ENCODE data around the gene PTPRT.

DNA sequence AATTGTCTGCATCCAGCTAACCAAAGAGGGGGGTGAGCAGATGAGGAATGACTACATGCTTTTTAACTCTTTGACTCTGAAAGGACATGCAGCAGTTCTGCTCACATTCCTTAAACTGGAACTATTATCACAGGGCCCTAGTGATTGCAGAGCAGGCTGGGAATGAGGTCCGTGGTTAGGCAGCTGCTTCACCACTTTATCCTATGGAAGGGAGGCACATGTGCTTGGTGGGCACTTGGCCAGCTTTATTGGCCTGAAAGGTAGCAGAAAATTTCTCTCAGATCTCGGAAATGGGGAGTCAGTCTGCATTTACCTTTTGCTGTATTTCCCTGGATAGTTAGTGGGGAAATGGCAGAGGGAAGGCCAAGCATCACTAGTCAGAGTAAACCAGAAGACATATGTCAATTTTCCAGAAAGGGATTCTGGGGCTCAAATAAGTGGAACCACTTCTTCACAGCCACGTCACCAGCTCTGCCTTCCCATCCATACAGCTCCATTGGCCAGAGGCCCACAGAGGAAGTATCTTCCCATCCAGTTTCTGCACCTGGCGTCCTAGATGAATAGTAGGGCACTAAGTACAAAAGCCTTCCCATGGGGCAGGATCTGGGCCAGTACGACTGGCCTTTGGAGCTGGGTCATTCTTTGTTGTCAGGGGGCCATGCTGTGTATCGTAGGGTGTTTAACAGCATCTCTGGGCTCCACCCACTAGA, 444.8 kb downstream of the PTPRT start:
- TF ChIP-seq POLR2A (IDR thresholded peaks at IDR 0.05), result no peak
- TF ChIP-seq, protein P1, sequence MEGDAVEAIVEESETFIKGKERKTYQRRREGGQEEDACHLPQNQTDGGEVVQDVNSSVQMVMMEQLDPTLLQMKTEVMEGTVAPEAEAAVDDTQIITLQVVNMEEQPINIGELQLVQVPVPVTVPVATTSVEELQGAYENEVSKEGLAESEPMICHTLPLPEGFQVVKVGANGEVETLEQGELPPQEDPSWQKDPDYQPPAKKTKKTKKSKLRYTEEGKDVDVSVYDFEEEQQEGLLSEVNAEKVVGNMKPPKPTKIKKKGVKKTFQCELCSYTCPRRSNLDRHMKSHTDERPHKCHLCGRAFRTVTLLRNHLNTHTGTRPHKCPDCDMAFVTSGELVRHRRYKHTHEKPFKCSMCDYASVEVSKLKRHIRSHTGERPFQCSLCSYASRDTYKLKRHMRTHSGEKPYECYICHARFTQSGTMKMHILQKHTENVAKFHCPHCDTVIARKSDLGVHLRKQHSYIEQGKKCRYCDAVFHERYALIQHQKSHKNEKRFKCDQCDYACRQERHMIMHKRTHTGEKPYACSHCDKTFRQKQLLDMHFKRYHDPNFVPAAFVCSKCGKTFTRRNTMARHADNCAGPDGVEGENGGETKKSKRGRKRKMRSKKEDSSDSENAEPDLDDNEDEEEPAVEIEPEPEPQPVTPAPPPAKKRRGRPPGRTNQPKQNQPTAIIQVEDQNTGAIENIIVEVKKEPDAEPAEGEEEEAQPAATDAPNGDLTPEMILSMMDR (IDR thresholded peaks at IDR 0.05), result no peak

Measured in Peyer's patch (tissue), 4 donors.